ENCODE results near the gene OSBPL3.

OSBPL3 gene

DNA sequence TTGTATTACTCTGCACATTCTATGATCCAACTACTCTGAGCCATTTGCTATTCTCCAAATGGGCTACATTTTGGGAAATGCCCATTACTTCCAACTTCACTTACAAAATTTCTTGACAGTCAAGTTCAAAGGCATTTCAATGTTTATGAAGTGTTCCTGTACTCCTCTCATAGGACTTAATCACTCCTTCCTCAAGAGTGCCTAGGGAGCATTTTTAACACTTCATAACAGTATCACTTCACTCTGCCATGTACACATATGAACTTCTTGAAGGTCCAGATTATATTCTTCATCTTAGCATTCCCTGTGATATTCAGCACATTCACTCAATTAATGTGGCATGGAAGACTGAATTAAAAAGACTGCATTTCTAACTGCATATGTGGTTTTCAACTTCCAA is 21.6 kb downstream of the OSBPL3 start:
- Mint-ChIP-seq H3K9me3 (no peaks in the 10 kb centered on the region), H3K27me3 (ENCODE audit: low read depth, poor library complexity) (peaks cover 3% of the 10 kb centered on the region), H3K36me3 (ENCODE audit: low read depth) (no peaks in the 10 kb centered on the region), H3K4me1 (no peaks in the 10 kb centered on the region), H3K4me3 (no peak overlapping the region), H3K27ac (no peak overlapping the region)
- TF ChIP-seq, protein P1, sequence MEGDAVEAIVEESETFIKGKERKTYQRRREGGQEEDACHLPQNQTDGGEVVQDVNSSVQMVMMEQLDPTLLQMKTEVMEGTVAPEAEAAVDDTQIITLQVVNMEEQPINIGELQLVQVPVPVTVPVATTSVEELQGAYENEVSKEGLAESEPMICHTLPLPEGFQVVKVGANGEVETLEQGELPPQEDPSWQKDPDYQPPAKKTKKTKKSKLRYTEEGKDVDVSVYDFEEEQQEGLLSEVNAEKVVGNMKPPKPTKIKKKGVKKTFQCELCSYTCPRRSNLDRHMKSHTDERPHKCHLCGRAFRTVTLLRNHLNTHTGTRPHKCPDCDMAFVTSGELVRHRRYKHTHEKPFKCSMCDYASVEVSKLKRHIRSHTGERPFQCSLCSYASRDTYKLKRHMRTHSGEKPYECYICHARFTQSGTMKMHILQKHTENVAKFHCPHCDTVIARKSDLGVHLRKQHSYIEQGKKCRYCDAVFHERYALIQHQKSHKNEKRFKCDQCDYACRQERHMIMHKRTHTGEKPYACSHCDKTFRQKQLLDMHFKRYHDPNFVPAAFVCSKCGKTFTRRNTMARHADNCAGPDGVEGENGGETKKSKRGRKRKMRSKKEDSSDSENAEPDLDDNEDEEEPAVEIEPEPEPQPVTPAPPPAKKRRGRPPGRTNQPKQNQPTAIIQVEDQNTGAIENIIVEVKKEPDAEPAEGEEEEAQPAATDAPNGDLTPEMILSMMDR (IDR thresholded peaks at IDR 0.05): no peak
- DNase-seq: no peak

DNA sequence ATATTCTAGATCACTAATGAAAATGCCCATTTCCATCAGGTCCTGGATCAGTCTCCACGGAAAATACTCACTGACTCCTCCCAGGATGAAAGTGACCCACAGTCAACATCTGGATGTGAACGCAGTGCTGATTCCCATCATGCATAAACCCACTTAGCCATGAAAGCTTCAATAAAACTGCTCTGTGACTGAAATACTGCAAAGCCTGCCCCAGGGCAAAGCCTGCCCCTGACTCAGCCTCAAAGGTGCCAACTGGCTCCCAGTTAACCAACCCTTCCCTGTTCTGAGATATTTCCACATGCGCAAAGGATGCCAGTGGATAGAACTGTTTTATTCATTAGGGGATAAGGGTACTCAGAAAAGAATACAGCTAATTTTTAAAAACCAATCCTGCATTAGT is 24.0 kb downstream of the OSBPL3 start:
- Mint-ChIP-seq H3K4me3 (no peak overlapping the region), H3K27me3 (ENCODE audit: low read depth, poor library complexity) (peaks cover 3% of the 10 kb centered on the region)
- DNase-seq: no peak

DNA sequence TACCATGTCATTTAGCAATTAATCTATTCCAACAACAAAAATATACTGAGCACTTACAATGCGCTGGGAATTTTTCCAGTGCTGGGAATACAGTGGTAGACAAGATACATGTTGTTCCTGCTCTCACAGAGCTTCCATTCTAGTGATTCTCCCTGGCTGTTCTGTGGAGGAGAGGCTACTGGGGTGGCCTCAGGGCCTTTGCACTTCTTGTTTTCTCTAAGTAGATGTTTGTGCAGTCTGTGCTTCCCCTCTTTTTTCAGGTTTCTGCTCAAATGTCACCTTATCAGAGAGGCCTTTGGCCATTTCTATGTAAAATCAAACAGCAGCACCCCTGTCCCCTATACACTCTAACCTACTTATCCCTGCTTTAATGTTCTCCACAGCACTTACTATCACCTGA is 24.7 kb downstream of the OSBPL3 start:
- DNase-seq: no peak
- no peak overlapping the region for H3K4me3 Mint-ChIP-seq
- H3K36me3 Mint-ChIP-seq (ENCODE audit: low read depth): no peaks in the 10 kb centered on the region
- no peak overlapping the region for H3K27ac Mint-ChIP-seq
- no peaks in the 10 kb centered on the region for H3K4me1 Mint-ChIP-seq
- TF ChIP-seq, protein P1 (IDR thresholded peaks at IDR 0.05): no peak
- peaks cover 3% of the 10 kb centered on the region for H3K27me3 Mint-ChIP-seq (ENCODE audit: low read depth, poor library complexity)
- H3K9me3 Mint-ChIP-seq: no peaks in the 10 kb centered on the region

More for the DNA sequence above, 24.0 kb downstream of the OSBPL3 start:
- Mint-ChIP-seq H3K36me3 (ENCODE audit: low read depth) (no peaks in the 10 kb centered on the region), H3K4me1 (no peaks in the 10 kb centered on the region), H3K27ac (no peak overlapping the region), H3K9me3 (no peaks in the 10 kb centered on the region)
- TF ChIP-seq, protein P1 (IDR thresholded peaks at IDR 0.05): no peak

DNA sequence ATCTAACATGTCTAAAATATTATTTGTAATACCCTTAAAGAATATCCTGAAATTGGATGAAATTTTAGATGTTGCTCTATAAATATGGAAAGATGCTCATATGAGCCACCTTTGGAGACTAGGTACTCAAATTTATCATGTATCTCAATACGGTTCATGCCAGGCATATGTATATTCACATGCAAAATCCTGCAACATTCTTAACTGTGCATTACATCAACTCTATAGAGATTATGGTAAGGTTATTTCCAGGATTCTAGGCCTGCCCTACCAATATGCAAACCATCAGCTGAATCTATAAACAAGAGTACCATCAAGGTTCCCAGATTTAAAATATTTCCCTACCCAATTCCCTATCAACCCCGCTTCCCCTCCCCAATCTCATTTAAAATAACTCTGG is 27.5 kb downstream of the OSBPL3 start:
- H3K36me3 Mint-ChIP-seq (ENCODE audit: low read depth): no peaks in the 10 kb centered on the region
- no peak for DNase-seq
- TF ChIP-seq, protein P1 (IDR thresholded peaks at IDR 0.05): no peak
- no peaks in the 10 kb centered on the region for H3K4me1 Mint-ChIP-seq
- no peak overlapping the region for H3K4me3 Mint-ChIP-seq
- H3K9me3 Mint-ChIP-seq: no peaks in the 10 kb centered on the region
- H3K27me3 Mint-ChIP-seq (ENCODE audit: low read depth, poor library complexity): peaks cover 3% of the 10 kb centered on the region
- H3K27ac Mint-ChIP-seq: no peak overlapping the region

DNA sequence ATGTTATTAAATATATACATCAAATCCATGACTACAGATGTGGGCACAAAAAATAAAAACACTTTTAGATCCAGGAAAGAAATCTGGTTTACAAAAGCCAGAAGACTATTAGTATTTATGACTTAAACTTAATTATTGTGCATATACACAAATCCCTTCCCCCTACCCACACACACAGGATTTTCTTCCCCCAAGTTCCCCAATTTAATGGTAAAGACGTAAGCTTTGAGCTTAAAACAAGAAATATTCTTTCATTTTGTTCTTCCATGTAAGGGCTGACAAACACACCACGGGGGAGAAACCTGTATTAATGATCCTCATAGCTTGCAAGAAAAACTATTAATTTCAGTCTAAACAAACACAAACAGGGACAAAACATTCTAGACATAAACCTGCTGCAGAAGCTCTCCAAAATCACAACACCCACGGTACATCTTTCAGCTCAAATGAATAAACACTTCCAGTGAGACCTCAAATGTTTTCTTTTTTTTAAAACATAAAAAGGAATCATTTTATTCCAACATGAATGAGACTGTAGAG is 28.5 kb downstream of the OSBPL3 start:
- no peak overlapping the region for H3K4me3 Mint-ChIP-seq
- H3K36me3 Mint-ChIP-seq (ENCODE audit: low read depth): no peaks in the 10 kb centered on the region
- DNase-seq: no peak
- TF ChIP-seq, protein P1 (IDR thresholded peaks at IDR 0.05): no peak
- no peaks in the 10 kb centered on the region for H3K9me3 Mint-ChIP-seq
- H3K27me3 Mint-ChIP-seq (ENCODE audit: low read depth, poor library complexity): peaks cover 6% of the 10 kb centered on the region
- no peaks in the 10 kb centered on the region for H3K4me1 Mint-ChIP-seq
- no peak overlapping the region for H3K27ac Mint-ChIP-seq

DNA sequence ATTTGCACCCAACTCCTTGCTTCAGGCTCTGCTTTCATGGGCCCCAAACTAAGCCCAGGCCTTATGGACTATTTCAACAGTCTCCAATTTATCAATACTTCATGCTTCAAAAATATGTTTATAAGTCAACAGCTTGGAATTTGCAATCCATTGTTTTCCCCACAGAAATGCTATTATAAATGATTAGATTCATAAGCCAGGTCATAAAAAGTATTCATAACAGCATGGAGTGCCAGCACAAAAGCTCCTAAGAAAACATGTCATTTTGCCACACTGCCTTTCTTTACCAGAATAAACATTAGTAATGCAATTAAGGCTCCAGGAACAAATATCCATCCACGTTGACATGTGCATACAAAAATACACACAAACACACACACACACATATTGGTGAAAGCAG is 30.1 kb downstream of the OSBPL3 start:
- H3K9me3 Mint-ChIP-seq: no peaks in the 10 kb centered on the region
- no peak for DNase-seq
- no peak overlapping the region for H3K27ac Mint-ChIP-seq
- H3K36me3 Mint-ChIP-seq (ENCODE audit: low read depth): no peaks in the 10 kb centered on the region
- H3K4me1 Mint-ChIP-seq: no peaks in the 10 kb centered on the region
- H3K4me3 Mint-ChIP-seq: no peak overlapping the region
- TF ChIP-seq, protein P1 (IDR thresholded peaks at IDR 0.05): no peak
- peaks cover 9% of the 10 kb centered on the region for H3K27me3 Mint-ChIP-seq (ENCODE audit: low read depth, poor library complexity)
